HG02981 (cell line): ENCODE results near the gene MAP2K6.
"Not testable (repeated sequence)": the region's sequence is repeated elsewhere in the genome, so short reads cannot be mapped to it uniquely, and the experiment has no call there.

ENCODE experiments used
- ATAC-seq: cut with Tn5 transposase; IDR thresholded peaks from one replicate; pipeline ENCODE4 v1.9.1; 2021; ENCODE audit warnings: mild to moderate bottlenecking, moderate library complexity; ENCODE audit not compliant: unreplicated experiment

The MAP2K6 gene

DNA sequence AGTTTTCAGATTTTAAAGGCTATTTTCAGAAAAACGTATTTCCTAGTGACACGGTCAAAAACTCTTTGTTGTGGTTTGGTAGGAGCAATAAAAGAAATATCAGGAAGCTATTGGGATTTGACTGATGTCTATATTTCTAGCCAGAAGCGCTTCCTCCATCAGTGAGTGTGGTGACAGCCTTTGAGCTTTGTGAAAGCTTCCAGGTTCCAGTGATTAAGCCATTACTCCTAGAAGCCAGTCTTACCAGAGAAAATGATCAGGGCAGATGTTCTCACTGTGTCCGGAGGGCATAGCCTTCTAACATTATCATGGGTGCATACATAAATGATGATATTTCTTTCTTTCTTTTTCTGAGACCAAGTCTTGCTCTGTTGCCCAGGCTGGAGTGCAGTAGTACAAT is 39.6 kb downstream of the MAP2K6 start:
- ATAC-seq: no peak

GRCh38 chr17:69455040-69455439 is 40.5 kb downstream of the MAP2K6 start:
- ATAC-seq: no peak

DNA sequence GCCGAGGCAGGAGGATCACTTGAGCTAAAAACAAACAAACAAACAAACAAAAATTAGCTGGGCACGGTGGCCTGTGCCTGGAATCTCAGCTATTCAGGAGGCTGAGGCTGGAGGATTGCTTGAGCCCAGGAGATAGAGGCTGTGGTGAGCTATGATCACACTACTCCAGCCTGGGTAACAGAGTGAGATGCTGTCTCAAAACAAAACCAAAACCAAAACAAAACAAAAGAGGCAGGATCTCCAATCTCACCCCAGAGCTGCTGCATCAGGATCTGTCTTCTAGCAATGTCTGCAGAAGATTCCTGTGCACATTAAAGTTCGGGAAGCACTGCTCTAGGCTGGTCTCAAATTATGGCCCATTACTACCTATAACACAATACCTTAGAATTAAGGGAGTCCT is 43.1 kb downstream of the MAP2K6 start:
- ATAC-seq: no peak

DNA sequence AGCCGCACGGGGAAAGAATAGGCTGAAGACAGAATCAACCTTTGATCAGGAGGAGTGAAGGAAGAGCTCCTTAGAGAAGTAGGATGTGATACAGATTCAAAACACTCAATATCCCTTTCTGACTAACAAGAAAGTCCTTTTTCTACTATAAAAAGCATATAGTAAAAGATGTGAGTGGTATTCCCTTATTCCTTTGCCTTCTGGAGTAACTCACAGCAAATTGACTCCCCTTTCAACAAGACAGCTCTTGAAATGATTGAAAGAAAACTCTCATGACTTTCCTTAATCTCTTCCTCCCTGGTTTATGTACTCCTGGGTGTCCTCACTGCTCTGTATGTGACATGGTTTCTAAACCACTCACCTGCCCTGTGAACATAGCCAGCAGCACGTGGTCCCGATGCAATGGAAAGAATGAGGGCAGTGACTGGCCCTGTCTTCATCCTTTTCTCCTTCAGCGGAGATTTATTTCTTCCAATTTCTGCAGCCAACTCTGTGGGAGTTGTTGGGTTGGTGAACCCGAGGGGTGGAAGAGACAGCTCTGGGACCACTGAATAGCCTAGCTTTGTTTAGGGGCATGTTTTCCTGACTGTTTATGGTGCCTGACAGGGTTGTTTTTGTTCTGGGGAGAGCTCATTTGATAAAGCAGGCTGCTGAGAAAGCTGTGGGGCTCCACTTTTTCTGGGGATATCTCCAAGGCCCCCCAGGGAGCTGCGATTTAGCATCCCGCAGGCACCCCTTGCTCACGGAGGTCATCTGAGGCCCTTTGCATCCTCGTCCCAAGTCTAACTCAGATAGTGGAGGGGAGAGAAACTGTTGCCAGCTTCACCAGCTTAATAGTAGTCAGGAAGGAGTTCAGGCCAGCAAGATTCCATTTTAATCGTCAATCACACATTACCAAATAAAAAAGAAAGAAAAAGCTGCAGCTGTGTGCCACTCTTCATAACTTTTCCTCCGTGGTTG is 46.7 kb downstream of the MAP2K6 start:
- ATAC-seq: no peak

GRCh38 chr17:69461951-69462369 is 47.5 kb downstream of the MAP2K6 start:
- no peak for ATAC-seq

GRCh38 chr17:69462882-69463281 is 48.4 kb downstream of the MAP2K6 start:
- ATAC-seq: no peak

DNA sequence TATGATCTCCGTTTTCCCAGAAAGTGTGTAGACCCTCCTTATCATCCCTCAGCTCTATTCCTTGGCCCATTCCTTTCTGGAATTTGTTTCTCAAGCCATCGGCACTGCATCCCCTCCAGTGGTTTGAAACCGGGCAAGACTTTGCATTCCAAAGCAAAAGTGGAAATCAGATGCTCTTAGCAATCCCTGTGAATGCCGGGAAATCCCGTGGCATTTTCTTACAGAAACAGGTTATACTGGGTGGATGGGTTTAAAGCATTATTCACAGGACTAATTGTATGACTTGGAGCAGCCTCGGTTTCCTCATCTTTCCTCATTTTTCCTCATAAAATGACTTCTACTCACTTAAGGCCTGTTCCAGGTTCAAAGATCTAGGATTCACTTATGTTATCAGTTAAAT is 52.0 kb downstream of the MAP2K6 start:
- no peak for ATAC-seq

- no peak for ATAC-seq
Measured at GRCh38 chr17:69466905-69467667, 52.6 kb downstream of the MAP2K6 start.

- no peak for ATAC-seq
Measured at GRCh38 chr17:69468207-69468606, 53.7 kb downstream of the MAP2K6 start.

DNA sequence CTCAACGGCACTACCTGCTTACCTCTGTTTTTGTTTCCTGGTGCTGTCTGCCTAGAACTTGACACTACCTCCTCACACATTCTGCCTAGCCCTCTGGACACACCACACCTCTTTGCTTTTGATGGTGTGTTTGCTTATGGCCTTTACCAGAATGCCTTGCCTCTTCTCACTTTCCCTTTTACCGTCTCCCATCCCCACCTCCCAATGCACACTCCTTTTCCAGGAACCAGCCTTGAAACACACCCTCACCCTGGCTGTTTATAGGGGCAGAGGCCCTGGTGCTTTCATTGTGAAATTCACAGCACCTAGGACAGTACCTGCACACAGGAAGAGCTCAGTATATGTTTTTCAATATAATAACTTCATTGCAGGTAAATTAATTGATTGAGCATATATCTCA is 56.2 kb downstream of the MAP2K6 start:
- ATAC-seq: no peak

DNA sequence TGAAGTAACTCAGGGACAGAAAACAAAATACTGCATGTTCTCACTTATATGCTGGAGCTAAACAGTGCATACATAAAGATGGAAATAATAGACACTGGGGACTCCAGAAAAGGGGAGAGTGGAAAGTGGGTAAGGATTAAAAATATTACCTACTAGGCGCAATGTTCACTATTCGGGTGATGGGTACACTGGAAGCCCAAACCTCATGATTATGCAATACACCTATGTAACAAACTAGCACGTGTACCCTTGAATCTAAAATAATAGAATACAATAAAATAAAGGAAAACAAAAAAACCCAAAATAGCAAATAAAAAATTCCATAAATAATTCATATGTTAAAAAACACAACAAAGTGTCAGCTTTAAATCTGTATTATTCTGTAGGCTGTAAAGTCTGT is 56.9 kb downstream of the MAP2K6 start:
- no peak for ATAC-seq

DNA sequence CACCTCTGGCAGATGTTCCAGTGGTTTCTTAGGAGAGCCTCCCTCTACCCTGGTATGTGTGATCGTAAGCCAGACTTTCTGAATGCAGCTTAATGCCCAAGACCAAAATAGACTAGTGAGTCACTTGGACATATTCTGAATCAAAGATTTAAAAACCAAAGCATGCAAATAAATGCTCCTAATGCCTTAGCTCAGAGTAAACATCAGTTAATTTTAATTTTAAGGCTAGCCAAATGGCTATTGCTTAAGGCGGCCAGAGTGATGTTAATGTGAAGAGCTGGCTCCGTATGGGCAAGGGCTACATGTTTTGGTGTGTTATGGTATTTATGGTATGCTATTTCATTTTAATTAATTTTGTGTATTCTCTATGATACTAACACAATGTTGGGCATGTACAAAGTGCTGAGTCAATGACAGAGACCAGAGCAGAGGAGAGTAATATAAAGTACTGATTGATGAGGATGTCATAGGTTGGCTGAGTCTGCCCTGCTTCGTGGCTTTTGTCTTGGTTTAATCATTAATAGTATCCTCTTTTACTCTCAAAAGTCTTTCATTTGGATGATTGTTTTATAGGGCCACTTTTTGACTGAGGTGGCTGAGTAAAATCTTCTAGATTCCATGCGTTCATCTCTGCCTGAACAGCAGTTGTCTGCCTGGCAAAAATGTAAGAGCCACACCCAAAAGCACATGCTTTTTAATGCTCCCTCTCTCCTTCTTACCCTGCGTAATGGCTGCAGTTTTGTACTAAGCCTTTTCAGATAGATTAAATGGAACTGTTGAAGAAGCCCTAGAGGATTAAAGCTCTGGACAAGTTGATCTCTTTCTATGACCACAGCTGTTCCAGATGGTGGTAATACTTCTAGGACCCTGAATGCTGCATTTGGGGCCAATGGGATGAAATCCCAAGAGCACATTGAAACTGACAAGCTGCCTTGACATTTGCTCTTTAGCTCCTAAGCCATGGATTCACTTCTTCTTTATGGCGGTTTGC is 59.6 kb downstream of the MAP2K6 start:
- ATAC-seq: no peak

- no peak for ATAC-seq
Measured at GRCh38 chr17:69477204-69477902, 62.9 kb downstream of the MAP2K6 start.

DNA sequence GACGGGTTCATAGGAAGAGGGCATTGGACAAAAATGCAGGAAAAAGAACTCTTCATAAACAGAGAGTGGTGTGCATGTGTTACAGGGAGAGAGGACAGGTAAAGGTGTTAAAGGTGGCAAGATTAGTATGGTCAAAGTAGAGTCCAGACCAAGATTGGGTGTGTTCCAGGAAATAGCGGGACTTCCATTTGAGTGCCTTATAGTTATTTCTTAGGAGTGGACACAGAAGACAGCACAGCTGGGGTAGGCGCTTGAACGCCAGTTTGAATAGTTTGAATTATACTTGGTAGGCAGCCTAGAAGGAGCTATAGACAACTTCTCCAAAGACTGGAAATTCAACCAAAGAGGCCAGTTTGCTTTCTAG is 63.4 kb downstream of the MAP2K6 start:
- no peak for ATAC-seq

DNA sequence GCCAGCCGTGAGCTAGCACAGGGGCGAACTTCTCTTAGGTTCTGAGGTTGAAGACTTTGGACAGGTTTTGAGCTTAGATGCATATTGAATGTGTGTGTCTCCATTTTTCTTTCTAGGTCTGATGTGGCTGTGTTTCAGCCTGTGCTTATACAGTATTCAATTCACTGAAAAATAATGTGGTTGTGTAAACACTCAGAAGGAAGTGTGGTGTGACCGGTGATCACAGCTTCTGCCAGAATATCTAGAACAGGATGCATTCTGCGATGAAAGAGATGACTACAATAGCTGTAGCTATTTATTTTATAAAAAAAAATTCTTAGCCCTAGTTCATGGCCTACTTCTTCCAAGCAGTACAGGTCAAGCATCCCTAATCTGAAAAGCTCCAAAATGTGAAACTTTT is 64.4 kb downstream of the MAP2K6 start:
- ATAC-seq: no peak

GRCh38 chr17:69479756-69480155 is 65.3 kb downstream of the MAP2K6 start:
- ATAC-seq: not testable (repeated sequence)

GRCh38 chr17:69480245-69480644 is 65.7 kb downstream of the MAP2K6 start:
- ATAC-seq: no peak

- ATAC-seq: no peak
Measured at GRCh38 chr17:69485251-69485661, 70.8 kb downstream of the MAP2K6 start.

GRCh38 chr17:69485901-69486643 is 71.6 kb downstream of the MAP2K6 start:
- ATAC-seq: no peak
